Esophagus squamous epithelium (tissue), 5 donors: ENCODE measurements around the gene ZNF584. TPM values are rescaled to one million over a fixed set of nuclear protein-coding genes. Genes with fewer than 3 reads are reported as not detected.
A peak's percentile ranks its signal among the peaks of the same experiment; 100 is the strongest.

Source experiments
- DNase-seq: peaks from one replicate; lab custom pipeline; 2025; lab: John Stamatoyannopoulos, UW
- H3K27ac ChIP-seq, 4 donors: fragments of 200-600 bp; sonication (generic); one replicate each; pipeline ENCODE4 v1.5.1; 2016 to 2019; ENCODE audit warnings: mild to moderate bottlenecking in 1 of 4
- H3K27me3 ChIP-seq, 4 donors: fragments of 200-600 bp; sonication (generic); 1 replicate in 3 of 4; 2 replicates in 1 of 4; pipeline versions ENCODE4 v1.5.1 to v1.6.0; 2017 to 2021; ENCODE audit warnings: antibody characterized with exemption in 1 of 4
- H3K36me3 ChIP-seq, 3 donors: fragments of 200-600 bp; sonication (generic); one replicate each; pipeline ENCODE4 v1.5.1; 2016 to 2019
- H3K4me1 ChIP-seq, 3 donors: fragments of 200-600 bp; sonication (generic); one replicate each; pipeline ENCODE4 v1.5.1; 2017 to 2019
- H3K4me3 ChIP-seq, 4 donors: fragments of 200-600 bp; sonication (generic); 1 replicate in 3 of 4; 2 replicates in 1 of 4; pipeline ENCODE4 v1.5.1; 2016 to 2019; ENCODE audit warnings: mild to moderate bottlenecking in 2 of 4, moderate library complexity in 1 of 4
- H3K9me3 ChIP-seq, 3 donors: fragments of 200-600 bp; sonication (generic); one replicate each; pipeline ENCODE4 v1.5.1; 2016 to 2019
- POLR2A ChIP-seq, 4 donors: fragments of 450-650 bp; IDR thresholded peaks; one replicate each; pipeline ENCODE4 v1.6.1; 2017; ENCODE audit warnings: antibody characterized with exemption in 4 of 4, mild to moderate bottlenecking in 4 of 4, moderate library complexity in 3 of 4
- WGBS, 2 donors: methylation state at CpG; one replicate each; pipeline ENCODE4 v1.1.5; 2018; 5-methylcytosine and 5-hydroxymethylcytosine counted together
- intact Hi-C: fragments of 100-400 bp; cut with DNase I; formaldehyde crosslinking; loops from one replicate; pipeline ENCODE4 v1.15.0; 2022
- total RNA-seq, 4 donors: library from RNA; depleted of rRNA; stranded (reverse); fragments of >200 nt; gene quantifications; one replicate each; pipeline ENCODE4 v1.1.0, GENCODE V29; 2016
- TF ChIP-seq, protein P1 (sequence below), 6 experiments: fragments of 450-650 bp in 4 of 6; fragments of 200-600 bp in 2 of 6; sonication (generic) in 2 of 6; IDR thresholded peaks; one replicate each; pipeline ENCODE4 v1.5.1; 2016 to 2019; ENCODE audit warnings: antibody characterized with exemption in 6 of 6, mild to moderate bottlenecking in 4 of 6, moderate library complexity in 4 of 6
- donor health status: DM: yes; HTN: yes; CAD: no.

ZNF584 gene
- total RNA-seq = 10 to 100 TPM in 2 of 4 donors, 1 to 10 TPM in 2; 8.5 to 13.4 (median 9.4) TPM

DNA sequence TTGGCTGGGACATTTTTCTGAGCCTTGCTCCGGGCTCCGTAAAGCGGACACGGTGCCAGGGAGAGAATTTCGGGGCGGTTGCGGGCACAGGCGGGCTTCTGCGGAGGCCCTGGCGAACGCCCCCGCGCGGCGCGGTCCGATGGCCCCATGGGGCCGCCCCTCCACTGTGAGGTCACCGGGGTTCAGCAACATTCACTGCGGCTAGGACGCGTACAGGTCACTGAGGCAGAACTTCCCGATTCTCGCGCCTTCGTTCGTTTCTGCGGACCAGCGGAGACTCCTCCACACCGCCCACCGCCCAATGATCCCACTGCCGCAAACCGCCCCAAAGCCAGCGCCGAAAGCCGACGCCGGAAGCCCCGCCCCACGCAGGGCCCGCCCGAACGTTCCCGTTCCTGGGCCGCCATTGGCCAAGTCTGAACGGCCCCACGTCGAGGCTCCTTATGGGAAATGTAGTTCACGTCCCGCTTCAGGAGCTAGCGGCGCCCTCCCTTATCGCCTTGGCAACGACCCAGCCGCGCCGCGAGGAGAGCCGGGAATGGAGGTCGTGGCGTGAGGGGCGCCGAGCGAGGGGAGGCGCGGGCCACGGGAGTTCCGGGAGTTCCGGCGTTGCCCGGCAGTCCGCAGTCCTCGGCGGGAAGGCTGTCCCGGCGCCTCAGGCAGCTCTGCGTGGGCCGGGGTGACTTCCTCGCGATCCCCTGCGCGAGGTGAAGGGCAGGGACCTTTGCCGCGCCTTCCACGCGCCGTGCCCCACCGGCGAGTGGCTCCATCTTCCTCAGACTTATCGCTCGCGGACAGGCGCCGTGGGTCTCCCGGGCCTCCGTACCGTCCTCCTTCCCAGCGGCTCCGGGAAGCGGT, at the start of gene ZNF584:
ZNF584 (plus strand) TSS at position 498 of the 858 bp plus-strand sequence. CDS start 499 bp downstream, outside the sequence.
- Histone ChIP-seq H3K27ac (peak within 1 kb of the TSS; percentile 91 to 96 (median 93)), H3K4me3 (peak within 1 kb of the TSS; percentile 86 to 100 (median 97)), H3K27me3 (no peaks in the 10 kb centered on the region), H3K4me1 (peaks cover 14 to 30% (median 21%) of the 10 kb centered on the region in 3 donors), H3K36me3 (peaks cover 0 to 15% (median 0%) of the 10 kb centered on the region in 3 donors), H3K9me3 (no peaks in the 10 kb centered on the region)
- TF ChIP-seq, protein P1, sequence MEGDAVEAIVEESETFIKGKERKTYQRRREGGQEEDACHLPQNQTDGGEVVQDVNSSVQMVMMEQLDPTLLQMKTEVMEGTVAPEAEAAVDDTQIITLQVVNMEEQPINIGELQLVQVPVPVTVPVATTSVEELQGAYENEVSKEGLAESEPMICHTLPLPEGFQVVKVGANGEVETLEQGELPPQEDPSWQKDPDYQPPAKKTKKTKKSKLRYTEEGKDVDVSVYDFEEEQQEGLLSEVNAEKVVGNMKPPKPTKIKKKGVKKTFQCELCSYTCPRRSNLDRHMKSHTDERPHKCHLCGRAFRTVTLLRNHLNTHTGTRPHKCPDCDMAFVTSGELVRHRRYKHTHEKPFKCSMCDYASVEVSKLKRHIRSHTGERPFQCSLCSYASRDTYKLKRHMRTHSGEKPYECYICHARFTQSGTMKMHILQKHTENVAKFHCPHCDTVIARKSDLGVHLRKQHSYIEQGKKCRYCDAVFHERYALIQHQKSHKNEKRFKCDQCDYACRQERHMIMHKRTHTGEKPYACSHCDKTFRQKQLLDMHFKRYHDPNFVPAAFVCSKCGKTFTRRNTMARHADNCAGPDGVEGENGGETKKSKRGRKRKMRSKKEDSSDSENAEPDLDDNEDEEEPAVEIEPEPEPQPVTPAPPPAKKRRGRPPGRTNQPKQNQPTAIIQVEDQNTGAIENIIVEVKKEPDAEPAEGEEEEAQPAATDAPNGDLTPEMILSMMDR (IDR thresholded peaks at IDR 0.05) = peak in 1 of 6 experiments; percentile 6
- TF ChIP-seq POLR2A (IDR thresholded peaks at IDR 0.05) = peak in 3 of 4 donors; percentile 63 to 89 (median 88)
- intact Hi-C loops = no loop called here
- 0% methylated on average over 12 of the region's 100 CpGs; no CpG with 5 or more reads in 1 of the 2 donors for WGBS, 2 donors
- peak; percentile 67 for DNase-seq

DNA sequence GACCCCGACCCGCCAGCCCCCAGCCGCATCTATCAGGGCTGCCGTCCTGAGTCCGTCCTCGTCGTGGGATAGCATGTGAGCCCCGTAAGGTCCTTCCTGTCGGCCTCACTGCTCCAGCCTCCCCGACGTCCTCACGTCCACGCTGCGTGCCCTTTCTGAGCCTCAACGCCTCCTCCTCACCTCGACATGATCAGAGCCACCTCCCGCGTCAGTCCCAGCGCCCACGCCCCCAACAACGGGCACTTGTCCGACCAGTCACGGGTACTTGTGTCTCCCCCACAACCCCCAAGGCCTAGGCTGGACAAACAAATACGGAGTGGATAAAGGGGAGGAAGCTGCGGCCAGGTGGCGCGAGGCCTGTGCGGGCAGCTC, 46.6 kb upstream of the ZNF584 start:
- WGBS, 2 donors = 2 to 13% methylated on average over 7 to 13 of the region's 28 CpGs
- peaks cover 0 to 10% (median 0%) of the 10 kb centered on the region in 4 donors for H3K27me3 ChIP-seq
- intact Hi-C loops = no loop called here
- peak overlapping the region; percentile 85 to 97 (median 92) for H3K27ac ChIP-seq
- TF ChIP-seq, protein P1 (IDR thresholded peaks at IDR 0.05) = no peak
- no peak for TF ChIP-seq POLR2A (IDR thresholded peaks at IDR 0.05)
- peak overlapping the region; percentile 55 to 83 (median 77) for H3K4me3 ChIP-seq
- H3K36me3 ChIP-seq = peaks cover 0 to 9% (median 0%) of the 10 kb centered on the region in 3 donors
- no peak for DNase-seq
- H3K9me3 ChIP-seq = peaks cover 0 to 5% (median 0%) of the 10 kb centered on the region in 3 donors
- peaks cover under 1 to 28% (median 10%) of the 10 kb centered on the region in 3 donors for H3K4me1 ChIP-seq

DNA sequence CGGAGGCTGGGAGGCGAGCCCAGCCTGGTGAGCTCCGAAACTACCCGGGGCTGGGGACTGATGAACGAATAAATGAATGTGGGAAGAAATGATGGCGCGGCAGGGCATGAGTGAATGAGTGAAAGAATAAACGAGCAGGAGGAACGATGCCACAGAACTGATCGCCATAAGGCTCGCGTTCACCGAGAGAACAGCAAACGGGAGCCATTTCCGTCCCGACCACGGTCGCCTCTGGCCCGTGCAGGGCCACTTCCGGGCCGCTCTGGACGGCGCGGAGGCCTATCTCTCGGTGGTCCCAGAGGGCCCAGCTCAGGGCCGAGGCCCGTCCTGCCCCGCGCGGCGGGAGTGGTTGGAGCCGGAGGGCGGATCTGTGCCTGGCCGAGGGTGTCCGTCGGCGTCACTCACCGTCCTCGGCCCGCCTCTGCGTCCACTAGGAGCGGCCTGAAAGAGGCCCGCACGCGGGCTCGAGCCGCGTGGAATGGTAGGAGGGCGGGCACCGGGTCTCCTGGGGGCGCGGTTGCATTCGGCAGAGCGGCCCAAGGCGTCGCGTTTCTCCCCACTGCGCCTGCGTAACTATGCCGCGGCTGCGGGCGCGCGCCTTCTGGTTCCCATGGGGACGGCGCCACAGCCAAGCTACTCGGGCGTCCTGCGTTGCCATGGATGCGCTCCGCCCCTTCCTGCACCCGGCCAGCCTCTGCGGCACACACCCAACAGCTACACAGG, 46.0 kb upstream of the ZNF584 start, which contains the start of gene ZNF497:
ZNF497 (minus strand) TSS at position 480 of the 723 bp plus-strand sequence. CDS start 5,116 bp downstream, outside the sequence.
- peaks cover 0 to 23% (median 7%) of the 10 kb centered on the region in 3 donors for H3K4me1 ChIP-seq
- peak; percentile 81 for DNase-seq
- no peaks in the 10 kb centered on the region for H3K9me3 ChIP-seq
- peaks cover 0 to 11% (median 0%) of the 10 kb centered on the region in 3 donors for H3K36me3 ChIP-seq
- H3K27me3 ChIP-seq = peaks cover 0 to 5% (median 0%) of the 10 kb centered on the region in 4 donors
- peak within 1 kb of the TSS; percentile 55 to 83 (median 77) for H3K4me3 ChIP-seq
- peak within 1 kb of the TSS; percentile 85 to 97 (median 92) for H3K27ac ChIP-seq
- TF ChIP-seq, protein P1 (IDR thresholded peaks at IDR 0.05) = peak in 2 of 6 experiments; percentile 5 to 22
- TF ChIP-seq POLR2A (IDR thresholded peaks at IDR 0.05) = peak in 3 of 4 donors; percentile 51 to 68 (median 62)
- intact Hi-C loops = no loop called here
- WGBS, 2 donors = 0 to 1% methylated on average over 4 to 20 of the region's 74 CpGs

DNA sequence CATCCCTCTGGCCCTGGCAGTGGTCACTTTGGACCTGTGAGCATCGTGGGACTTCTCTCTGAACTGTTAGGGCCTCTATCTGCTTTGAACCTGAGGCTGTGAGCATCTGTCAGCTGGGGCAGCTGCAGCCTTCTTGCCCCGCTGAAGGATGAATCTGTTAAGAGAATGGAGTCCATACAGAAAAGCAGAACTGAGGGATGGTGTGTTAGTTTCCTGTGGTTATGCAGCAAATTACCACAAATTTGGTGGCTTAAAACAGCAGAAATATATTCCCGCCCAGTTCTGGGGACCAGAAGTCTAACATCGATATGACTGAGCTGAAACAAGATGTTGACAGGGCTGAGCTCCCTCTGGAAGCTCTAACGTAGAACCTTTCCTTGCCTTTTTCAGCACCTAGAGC, 44.3 kb upstream of the ZNF584 start:
- intact Hi-C loops = no loop called here
- Histone ChIP-seq H3K4me1 (peaks cover 0 to 19% (median 7%) of the 10 kb centered on the region in 3 donors), H3K36me3 (peaks cover 0 to 25% (median 0%) of the 10 kb centered on the region in 3 donors), H3K27ac (no peak overlapping the region), H3K9me3 (no peaks in the 10 kb centered on the region), H3K27me3 (no peaks in the 10 kb centered on the region), H3K4me3 (no peak overlapping the region)
- TF ChIP-seq, protein P1 (IDR thresholded peaks at IDR 0.05) = no peak
- no peak for TF ChIP-seq POLR2A (IDR thresholded peaks at IDR 0.05)
- WGBS, 2 donors = 65 to 70% methylated on average over 4 to 5 of the region's 5 CpGs
- no peak for DNase-seq
